PC-9 (cell line): Measurements from ENCODE around the gene SYNPO2L.
"Not testable (repeated sequence)": the region's sequence is repeated elsewhere in the genome, so short reads cannot be mapped to it uniquely, and the experiment has no call there.

Experiments
- CTCF ChIP-seq: fragments of 200-600 bp; sonication (generic); conservative IDR thresholded peaks from 2 replicates; pipeline ENCODE4 v1.6.1; 2017; ENCODE audit warnings: mixed run types, antibody characterized with exemption, mild to moderate bottlenecking, moderate library complexity
- EZH2 ChIP-seq: fragments of 200-600 bp; sonication (generic); IDR thresholded peaks from 2 replicates; pipeline ENCODE4 v1.8.0; 2017; ENCODE audit warnings: antibody characterized with exemption, low read depth

GRCh38 chr10:73698819-73699218 is 43.0 kb upstream of the SYNPO2L start:
- TF ChIP-seq CTCF, EZH2: not testable (repeated sequence)
